ENCODE results near the gene SULT1B1.

DNA sequence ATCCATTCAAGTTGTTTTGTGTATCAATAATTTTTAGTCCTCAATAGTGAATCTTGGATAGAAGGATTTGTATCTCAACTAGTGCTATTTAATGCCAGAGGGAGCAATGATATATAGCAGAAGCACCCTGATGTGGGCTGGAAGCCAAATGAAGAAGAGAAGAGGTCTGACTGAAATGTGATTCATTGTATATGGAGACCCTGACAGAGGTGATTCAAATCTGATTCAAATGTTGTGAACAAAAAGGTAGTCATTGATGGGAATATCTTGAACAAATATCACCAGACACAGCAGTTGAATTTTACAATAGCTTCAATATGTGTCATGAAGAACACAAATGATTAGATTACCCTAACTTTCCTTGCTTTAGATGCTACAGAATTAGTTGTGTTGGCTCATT, 27.5 kb upstream of the SULT1B1 start:
- TF ChIP-seq POLR2A (IDR thresholded peaks at IDR 0.05) = no peak
- TF ChIP-seq, protein P1, sequence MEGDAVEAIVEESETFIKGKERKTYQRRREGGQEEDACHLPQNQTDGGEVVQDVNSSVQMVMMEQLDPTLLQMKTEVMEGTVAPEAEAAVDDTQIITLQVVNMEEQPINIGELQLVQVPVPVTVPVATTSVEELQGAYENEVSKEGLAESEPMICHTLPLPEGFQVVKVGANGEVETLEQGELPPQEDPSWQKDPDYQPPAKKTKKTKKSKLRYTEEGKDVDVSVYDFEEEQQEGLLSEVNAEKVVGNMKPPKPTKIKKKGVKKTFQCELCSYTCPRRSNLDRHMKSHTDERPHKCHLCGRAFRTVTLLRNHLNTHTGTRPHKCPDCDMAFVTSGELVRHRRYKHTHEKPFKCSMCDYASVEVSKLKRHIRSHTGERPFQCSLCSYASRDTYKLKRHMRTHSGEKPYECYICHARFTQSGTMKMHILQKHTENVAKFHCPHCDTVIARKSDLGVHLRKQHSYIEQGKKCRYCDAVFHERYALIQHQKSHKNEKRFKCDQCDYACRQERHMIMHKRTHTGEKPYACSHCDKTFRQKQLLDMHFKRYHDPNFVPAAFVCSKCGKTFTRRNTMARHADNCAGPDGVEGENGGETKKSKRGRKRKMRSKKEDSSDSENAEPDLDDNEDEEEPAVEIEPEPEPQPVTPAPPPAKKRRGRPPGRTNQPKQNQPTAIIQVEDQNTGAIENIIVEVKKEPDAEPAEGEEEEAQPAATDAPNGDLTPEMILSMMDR (IDR thresholded peaks at IDR 0.05) = no peak

All from tibial nerve (tissue), 3 donors.